ENCODE measurements around the gene LMO7.
"Not testable (repeated sequence)": the region's sequence is repeated elsewhere in the genome, so short reads cannot be mapped to it uniquely, and the experiment has no call there.

Gene LMO7

DNA sequence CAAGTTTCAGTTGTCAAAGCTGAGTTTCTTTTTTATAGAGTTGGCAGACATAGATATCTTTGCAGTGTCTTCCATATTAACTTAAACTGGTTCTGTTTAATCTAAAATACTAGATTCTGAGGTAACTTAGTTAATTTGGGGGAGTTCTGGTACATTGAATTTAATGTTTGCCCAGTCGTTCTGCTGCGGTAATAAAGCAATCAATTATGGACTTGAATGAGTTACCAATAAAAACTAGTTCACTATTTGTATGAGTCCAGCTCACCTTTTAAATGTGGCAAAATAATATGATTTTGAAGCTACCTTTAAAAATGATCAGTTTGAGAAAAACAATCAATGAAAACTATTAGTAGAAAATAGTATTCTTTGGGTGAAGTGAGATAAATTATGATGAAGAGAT is 90.2 kb downstream of the LMO7 start:
- Histone ChIP-seq H3K9ac (ENCODE audit: low read length) (peak overlapping the region; percentile 30), H3K4me1 (ENCODE audit: control insufficient read depth, insufficient read depth, low read length) (peaks cover 27% of the 10 kb centered on the region), H3K27me3 (ENCODE audit: control insufficient read depth, insufficient read depth, low read length) (no peaks in the 10 kb centered on the region), H3K4me3 (ENCODE audit: low read length) (no peak overlapping the region), H3K9me3 (ENCODE audit: control insufficient read depth, low read length) (no peaks in the 10 kb centered on the region), H3K36me3 (ENCODE audit: control insufficient read depth, insufficient read depth, low read length) (no peaks in the 10 kb centered on the region)

GRCh38 chr13:75733113-75733512 is 97.0 kb downstream of the LMO7 start:
- H3K9me3 ChIP-seq (ENCODE audit: control insufficient read depth, low read length): not testable (repeated sequence)

DNA sequence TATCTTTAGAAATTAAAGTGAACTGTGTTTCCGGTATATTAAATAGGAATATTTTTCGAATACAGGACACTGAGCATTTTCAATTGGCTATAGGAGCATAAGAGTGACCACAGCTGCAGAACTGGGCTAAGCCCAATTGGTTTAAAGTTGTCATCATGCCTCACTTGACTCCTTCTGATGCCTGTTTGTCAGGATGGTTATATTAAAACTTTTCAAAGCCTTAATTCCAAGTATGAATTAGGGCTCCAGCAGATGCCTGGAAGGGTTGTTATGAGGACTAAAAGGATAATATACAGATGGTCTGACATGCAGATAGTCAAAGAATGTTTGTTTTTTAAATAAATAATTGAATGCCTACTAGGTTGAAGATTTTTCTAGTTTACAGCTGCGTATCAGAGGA is 100.0 kb downstream of the LMO7 start:
- H3K4me3 ChIP-seq (ENCODE audit: low read length): no peak overlapping the region
- no peaks in the 10 kb centered on the region for H3K27me3 ChIP-seq (ENCODE audit: control insufficient read depth, insufficient read depth, low read length)
- H3K36me3 ChIP-seq (ENCODE audit: control insufficient read depth, insufficient read depth, low read length): no peaks in the 10 kb centered on the region
- H3K9ac ChIP-seq (ENCODE audit: low read length): no peak overlapping the region
- no peaks in the 10 kb centered on the region for H3K4me1 ChIP-seq (ENCODE audit: control insufficient read depth, insufficient read depth, low read length)
- H3K9me3 ChIP-seq (ENCODE audit: control insufficient read depth, low read length): no peaks in the 10 kb centered on the region

More at GRCh38 chr13:75733113-75733512, 97.0 kb downstream of the LMO7 start:
- H3K4me3 ChIP-seq (ENCODE audit: low read length); H3K9ac ChIP-seq (ENCODE audit: low read length); H3K4me1 ChIP-seq (ENCODE audit: control insufficient read depth, insufficient read depth, low read length); H3K27me3 ChIP-seq (ENCODE audit: control insufficient read depth, insufficient read depth, low read length); H3K36me3 ChIP-seq (ENCODE audit: control insufficient read depth, insufficient read depth, low read length): not testable (repeated sequence)

GRCh38 chr13:75738841-75739240 is 102.7 kb downstream of the LMO7 start:
- H3K36me3 ChIP-seq (ENCODE audit: control insufficient read depth, insufficient read depth, low read length): no peaks in the 10 kb centered on the region
- no peaks in the 10 kb centered on the region for H3K9me3 ChIP-seq (ENCODE audit: control insufficient read depth, low read length)
- no peak overlapping the region for H3K4me3 ChIP-seq (ENCODE audit: low read length)
- H3K9ac ChIP-seq (ENCODE audit: low read length): no peak overlapping the region
- H3K4me1 ChIP-seq (ENCODE audit: control insufficient read depth, insufficient read depth, low read length): no peaks in the 10 kb centered on the region
- H3K27me3 ChIP-seq (ENCODE audit: control insufficient read depth, insufficient read depth, low read length): no peaks in the 10 kb centered on the region

DNA sequence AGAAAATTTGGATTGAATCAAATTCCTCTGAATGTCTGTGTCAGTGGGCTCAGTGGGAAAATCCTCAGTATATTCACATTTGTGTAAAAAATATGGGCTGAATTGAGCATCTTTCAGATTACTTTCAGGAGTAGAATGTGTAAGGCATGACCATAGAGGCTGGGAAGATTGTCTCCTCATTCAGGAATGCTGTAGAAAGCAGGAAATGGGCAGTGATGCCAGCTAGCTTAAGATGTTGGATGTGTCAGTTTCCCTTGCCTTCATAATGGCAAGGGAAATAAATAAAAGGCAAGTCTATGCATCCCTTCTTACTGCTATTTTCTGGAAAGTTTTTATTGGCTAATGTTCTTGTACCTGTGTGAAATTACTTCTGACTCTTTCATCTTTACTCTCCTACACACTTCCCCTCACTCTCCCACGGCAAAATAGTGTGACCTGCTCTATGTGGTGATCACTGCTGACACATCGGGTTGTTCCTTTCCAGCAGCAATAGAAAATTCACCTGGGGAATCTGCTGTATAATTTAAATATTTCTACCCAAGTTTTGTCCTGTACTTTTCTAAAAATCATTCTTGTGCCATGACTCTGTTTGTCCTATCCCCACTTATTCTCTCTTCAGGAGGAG is 103.2 kb downstream of the LMO7 start:
- no peak overlapping the region for H3K9ac ChIP-seq (ENCODE audit: low read length)
- H3K4me3 ChIP-seq (ENCODE audit: low read length): no peak overlapping the region
- H3K9me3 ChIP-seq (ENCODE audit: control insufficient read depth, low read length): no peaks in the 10 kb centered on the region
- no peaks in the 10 kb centered on the region for H3K36me3 ChIP-seq (ENCODE audit: control insufficient read depth, insufficient read depth, low read length)
- no peaks in the 10 kb centered on the region for H3K4me1 ChIP-seq (ENCODE audit: control insufficient read depth, insufficient read depth, low read length)
- no peaks in the 10 kb centered on the region for H3K27me3 ChIP-seq (ENCODE audit: control insufficient read depth, insufficient read depth, low read length)

- H3K4me1 ChIP-seq (ENCODE audit: control insufficient read depth, insufficient read depth, low read length): no peaks in the 10 kb centered on the region
- no peaks in the 10 kb centered on the region for H3K9me3 ChIP-seq (ENCODE audit: control insufficient read depth, low read length)
- H3K9ac ChIP-seq (ENCODE audit: low read length): no peak overlapping the region
- H3K4me3 ChIP-seq (ENCODE audit: low read length): no peak overlapping the region
- no peaks in the 10 kb centered on the region for H3K36me3 ChIP-seq (ENCODE audit: control insufficient read depth, insufficient read depth, low read length)
- H3K27me3 ChIP-seq (ENCODE audit: control insufficient read depth, insufficient read depth, low read length): no peaks in the 10 kb centered on the region
Measured at GRCh38 chr13:75740031-75740430, 103.9 kb downstream of the LMO7 start.

- H3K27me3 ChIP-seq (ENCODE audit: control insufficient read depth, insufficient read depth, low read length); H3K4me1 ChIP-seq (ENCODE audit: control insufficient read depth, insufficient read depth, low read length); H3K36me3 ChIP-seq (ENCODE audit: control insufficient read depth, insufficient read depth, low read length); H3K9me3 ChIP-seq (ENCODE audit: control insufficient read depth, low read length); H3K4me3 ChIP-seq (ENCODE audit: low read length); H3K9ac ChIP-seq (ENCODE audit: low read length): not testable (repeated sequence)
Measured at GRCh38 chr13:75743072-75743471, 106.9 kb downstream of the LMO7 start.

DNA sequence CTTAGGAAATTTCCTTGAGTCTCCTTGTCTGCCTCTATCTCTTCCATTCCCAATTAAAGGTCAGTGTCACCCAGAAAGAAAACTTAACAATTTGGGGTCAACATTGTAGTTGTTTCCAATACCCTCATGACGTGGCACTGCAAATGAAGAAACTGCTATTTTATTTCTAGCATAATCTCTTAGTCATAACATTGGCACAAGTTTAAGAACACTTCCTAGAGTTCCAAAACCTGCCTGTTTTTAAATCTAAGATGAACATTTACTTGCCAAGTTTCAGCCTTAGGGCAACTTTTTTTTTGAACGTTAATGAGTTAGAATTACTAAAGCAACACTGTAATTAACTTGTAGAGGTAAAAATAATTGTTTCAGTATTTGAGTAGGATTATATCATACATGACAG is 108.0 kb downstream of the LMO7 start:
- Histone ChIP-seq H3K4me3 (ENCODE audit: low read length) (no peak overlapping the region), H3K9me3 (ENCODE audit: control insufficient read depth, low read length) (no peaks in the 10 kb centered on the region), H3K36me3 (ENCODE audit: control insufficient read depth, insufficient read depth, low read length) (no peaks in the 10 kb centered on the region), H3K4me1 (ENCODE audit: control insufficient read depth, insufficient read depth, low read length) (no peaks in the 10 kb centered on the region), H3K9ac (ENCODE audit: low read length) (no peak overlapping the region), H3K27me3 (ENCODE audit: control insufficient read depth, insufficient read depth, low read length) (no peaks in the 10 kb centered on the region)

DNA sequence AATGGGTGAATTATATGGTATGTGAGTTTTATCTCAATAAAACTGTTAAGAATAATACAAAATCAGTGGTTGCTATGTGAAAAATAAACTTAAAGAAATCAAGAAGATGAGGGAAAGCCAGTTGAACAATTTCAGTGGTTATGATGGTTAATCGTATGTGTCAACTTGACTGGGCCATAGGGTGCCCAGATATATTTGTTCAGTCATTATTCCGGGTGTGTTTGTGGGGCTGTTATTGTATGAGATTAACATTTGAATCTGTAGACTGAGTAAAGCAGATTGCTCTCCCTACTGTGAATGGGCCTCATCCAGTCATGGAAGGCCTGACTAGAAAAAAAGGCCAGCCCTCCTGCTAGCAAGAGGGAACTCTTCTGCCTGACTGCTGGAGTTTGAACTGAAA is 109.3 kb downstream of the LMO7 start:
- H3K4me1 ChIP-seq (ENCODE audit: control insufficient read depth, insufficient read depth, low read length): no peaks in the 10 kb centered on the region
- H3K9ac ChIP-seq (ENCODE audit: low read length): no peak overlapping the region
- no peaks in the 10 kb centered on the region for H3K36me3 ChIP-seq (ENCODE audit: control insufficient read depth, insufficient read depth, low read length)
- no peak overlapping the region for H3K4me3 ChIP-seq (ENCODE audit: low read length)
- no peaks in the 10 kb centered on the region for H3K27me3 ChIP-seq (ENCODE audit: control insufficient read depth, insufficient read depth, low read length)
- H3K9me3 ChIP-seq (ENCODE audit: control insufficient read depth, low read length): no peaks in the 10 kb centered on the region

GRCh38 chr13:75748874-75749273 is 112.7 kb downstream of the LMO7 start:
- Histone ChIP-seq H3K36me3 (ENCODE audit: control insufficient read depth, insufficient read depth, low read length) (no peaks in the 10 kb centered on the region), H3K9me3 (ENCODE audit: control insufficient read depth, low read length) (no peaks in the 10 kb centered on the region), H3K4me3 (ENCODE audit: low read length) (no peak overlapping the region), H3K4me1 (ENCODE audit: control insufficient read depth, insufficient read depth, low read length) (no peaks in the 10 kb centered on the region), H3K27me3 (ENCODE audit: control insufficient read depth, insufficient read depth, low read length) (no peaks in the 10 kb centered on the region), H3K9ac (ENCODE audit: low read length) (no peak overlapping the region)

DNA sequence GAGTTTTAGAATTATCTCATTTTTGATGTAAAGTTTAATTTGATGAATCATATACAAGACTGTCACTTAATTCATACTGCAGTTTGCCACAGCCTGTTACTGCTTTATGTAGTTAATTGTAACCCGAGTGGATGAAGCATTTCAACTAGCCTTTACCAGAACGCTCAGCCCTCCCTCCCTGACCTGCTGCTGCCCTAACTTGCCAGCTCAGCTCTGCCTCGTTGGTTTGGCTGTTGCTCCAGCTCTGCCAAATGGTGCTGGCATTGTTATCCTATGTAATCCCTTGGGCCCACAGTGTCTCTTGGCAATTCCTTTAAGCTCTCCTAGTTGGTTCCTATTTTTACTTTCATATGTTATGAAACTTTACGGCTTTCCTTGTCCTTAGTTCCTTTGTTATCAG is 113.3 kb downstream of the LMO7 start:
- no peaks in the 10 kb centered on the region for H3K9me3 ChIP-seq (ENCODE audit: control insufficient read depth, low read length)
- H3K36me3 ChIP-seq (ENCODE audit: control insufficient read depth, insufficient read depth, low read length): no peaks in the 10 kb centered on the region
- no peak overlapping the region for H3K9ac ChIP-seq (ENCODE audit: low read length)
- no peak overlapping the region for H3K4me3 ChIP-seq (ENCODE audit: low read length)
- H3K27me3 ChIP-seq (ENCODE audit: control insufficient read depth, insufficient read depth, low read length): no peaks in the 10 kb centered on the region
- H3K4me1 ChIP-seq (ENCODE audit: control insufficient read depth, insufficient read depth, low read length): no peaks in the 10 kb centered on the region

- Histone ChIP-seq H3K9me3 (ENCODE audit: control insufficient read depth, low read length) (no peaks in the 10 kb centered on the region), H3K4me1 (ENCODE audit: control insufficient read depth, insufficient read depth, low read length) (no peaks in the 10 kb centered on the region), H3K27me3 (ENCODE audit: control insufficient read depth, insufficient read depth, low read length) (no peaks in the 10 kb centered on the region), H3K4me3 (ENCODE audit: low read length) (no peak overlapping the region), H3K36me3 (ENCODE audit: control insufficient read depth, insufficient read depth, low read length) (no peaks in the 10 kb centered on the region), H3K9ac (ENCODE audit: low read length) (no peak overlapping the region)
Measured at GRCh38 chr13:75751350-75751749, 115.2 kb downstream of the LMO7 start.

DNA sequence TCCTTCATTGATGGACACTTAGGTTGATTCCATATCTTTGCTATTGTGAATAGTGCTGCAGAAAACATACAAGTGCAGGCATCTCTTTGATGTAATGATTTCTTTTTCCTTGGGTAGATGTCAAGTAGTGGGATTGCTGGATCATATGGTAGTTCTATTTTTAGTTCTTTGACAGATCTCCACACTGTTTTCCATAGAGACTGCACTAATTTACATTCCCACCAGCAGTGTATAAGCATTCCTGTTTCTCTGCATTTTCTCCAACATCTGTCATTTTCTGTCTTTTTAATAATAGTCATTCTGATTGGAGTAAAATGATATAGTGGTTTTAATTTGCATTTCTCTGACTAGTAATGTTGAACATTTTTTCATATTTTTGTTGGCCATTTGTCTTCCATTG is 116.7 kb downstream of the LMO7 start:
- Histone ChIP-seq H3K4me1 (ENCODE audit: control insufficient read depth, insufficient read depth, low read length) (no peaks in the 10 kb centered on the region), H3K36me3 (ENCODE audit: control insufficient read depth, insufficient read depth, low read length) (no peaks in the 10 kb centered on the region), H3K4me3 (ENCODE audit: low read length) (no peak overlapping the region), H3K27me3 (ENCODE audit: control insufficient read depth, insufficient read depth, low read length) (no peaks in the 10 kb centered on the region), H3K9me3 (ENCODE audit: control insufficient read depth, low read length) (no peaks in the 10 kb centered on the region), H3K9ac (ENCODE audit: low read length) (no peak overlapping the region)

Data from mucosa of stomach (tissue), 1 donor.